Cerebellar cortex (tissue), 1 donor: ENCODE measurements around the gene ADORA1.

Source experiments
- DNase-seq: peaks from one replicate; pipeline ENCODE4 v3.0.0-alpha.2; 2015; ENCODE audit warnings: low spot score

Gene ADORA1

DNA sequence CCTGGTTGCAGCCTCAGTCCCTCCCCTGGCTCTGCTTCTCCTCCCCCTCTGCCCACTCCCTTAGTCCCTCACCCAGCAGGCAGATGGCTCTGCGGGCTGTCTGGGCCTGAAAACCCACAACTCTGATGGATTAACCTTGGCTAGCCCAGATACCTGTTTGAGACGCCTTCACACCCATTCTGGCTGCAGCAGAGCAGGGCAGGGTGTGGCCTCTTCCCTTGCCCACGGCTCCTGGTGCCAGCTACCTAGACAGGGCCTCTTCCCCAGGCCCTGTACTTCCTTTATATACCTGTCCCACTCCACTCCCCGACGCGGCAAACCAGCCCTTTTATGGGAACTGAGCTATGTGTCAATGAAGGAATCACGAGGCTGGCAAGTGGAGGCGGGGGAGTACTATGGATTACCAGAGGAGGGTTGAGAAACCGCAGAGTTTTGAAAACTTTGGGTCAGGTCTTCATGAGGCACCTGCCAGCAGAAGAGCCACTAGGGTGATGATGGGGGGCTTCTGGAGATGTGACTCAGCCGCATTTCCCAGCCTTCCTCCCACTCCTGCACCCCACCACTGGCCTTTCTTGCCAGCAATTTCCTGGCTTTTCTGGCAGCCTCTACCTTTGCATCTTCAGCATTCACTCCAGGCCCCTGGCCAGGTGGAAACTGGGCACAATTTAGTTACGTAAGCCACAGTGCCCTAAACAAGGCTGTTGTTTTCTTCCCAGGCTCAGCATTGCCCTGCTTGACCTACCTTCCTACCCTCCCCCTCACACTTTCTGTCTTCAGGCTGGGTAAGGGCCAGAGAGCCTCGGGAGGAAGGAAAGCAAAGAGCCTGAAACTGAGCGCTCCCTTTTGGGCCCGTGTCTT, 59.1 kb downstream of the ADORA1 start, which contains the start of gene CHI3L1:
Gene CHI3L1, minus strand, starts transcription at position 259 of the 858 bp plus-strand sequence. Its CDS starts 81 bp downstream, at position 178.
- peak; percentile 91 for DNase-seq

DNA sequence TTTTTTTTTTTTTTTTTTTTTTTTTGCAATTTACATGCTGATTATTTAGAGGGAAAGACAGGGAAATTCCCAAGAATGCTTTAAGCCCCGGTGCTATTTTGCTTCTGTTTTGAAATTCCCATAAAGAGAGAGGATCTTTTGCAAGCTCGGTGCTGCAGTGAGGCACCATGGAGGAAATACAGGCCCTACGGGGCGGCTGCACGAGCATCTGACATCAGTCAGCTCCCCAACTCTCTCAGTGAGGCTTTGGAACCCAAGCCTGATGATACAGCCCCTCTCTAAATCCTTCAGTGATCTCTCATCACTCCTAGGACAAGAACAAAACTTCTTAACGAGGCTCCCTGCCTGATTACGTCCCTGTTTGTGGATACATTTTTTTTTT, 59.8 kb downstream of the ADORA1 start:
- peak; percentile 42 for DNase-seq

DNA sequence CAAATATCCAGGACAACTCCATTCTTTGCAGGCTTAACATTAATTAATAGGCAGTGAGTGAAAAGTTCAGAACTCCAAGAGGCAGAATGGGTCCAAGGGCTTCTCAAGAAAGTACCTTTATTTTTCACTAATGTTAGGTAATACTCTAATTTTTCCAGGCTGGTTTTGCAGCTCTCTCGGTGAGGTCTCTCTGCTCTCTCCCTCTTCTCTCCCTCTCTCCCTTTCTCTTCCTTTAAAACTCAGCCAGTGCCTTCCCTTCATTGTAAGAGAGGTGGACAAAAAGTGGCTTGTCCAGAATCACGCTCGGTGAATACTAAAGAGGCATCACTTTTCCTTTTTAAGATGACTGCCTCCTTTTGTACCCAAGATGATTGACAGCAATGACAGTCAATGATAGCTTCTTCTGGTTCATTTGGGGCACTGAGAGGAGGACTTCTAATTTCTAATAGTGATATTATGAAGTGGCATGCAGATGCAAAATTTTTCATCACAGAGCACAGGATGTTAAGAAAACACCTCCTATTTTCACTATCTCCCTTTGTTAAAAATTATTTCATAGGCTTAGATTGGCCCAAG, 60.3 kb downstream of the ADORA1 start:
- DNase-seq = no peak

DNA sequence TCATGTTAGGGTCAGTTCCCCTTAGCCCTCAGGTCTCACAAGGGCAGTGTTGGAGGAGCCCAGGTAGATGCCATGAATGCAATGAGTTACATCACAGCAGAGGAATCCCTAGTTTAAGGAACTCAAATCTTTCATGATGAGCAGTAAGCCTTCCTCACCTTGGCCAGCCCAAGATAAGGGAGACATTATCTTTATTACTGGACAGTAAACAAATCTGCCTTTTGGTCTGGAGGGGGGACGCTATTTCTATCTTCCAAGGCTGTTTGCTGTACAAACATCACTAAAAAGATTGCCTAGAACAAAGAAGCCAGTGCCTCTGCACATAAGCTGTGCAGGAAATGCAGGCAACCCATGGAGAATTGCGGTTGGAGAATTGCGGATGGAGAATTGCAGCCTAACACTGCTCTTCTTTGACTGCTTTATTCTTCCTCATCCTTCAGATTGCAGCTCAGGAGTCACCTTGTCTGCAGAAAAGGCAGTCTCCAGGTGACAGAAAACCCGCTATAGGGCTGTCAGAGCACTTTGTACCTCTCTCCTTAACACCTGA, 61.2 kb downstream of the ADORA1 start:
- DNase-seq = no peak

DNA sequence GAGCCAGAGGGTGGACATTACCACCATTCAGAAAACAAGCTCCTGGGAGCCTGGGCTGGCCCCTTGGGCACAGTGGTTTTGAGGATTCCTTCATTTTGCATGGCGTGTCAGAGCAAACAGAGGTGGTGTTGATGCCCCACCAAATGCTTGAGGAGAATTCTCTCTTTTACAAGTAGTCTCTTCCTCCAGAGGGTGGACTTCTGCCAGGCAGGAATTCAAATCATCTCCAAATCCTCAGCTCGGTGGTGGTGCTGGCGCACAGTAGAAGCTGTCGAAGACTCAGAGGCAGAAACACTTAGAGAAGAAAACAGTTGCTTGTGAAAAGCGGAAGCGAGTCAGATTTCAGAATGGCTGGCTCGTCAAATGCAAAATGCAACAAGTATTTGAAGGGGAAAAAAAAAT, 62.4 kb downstream of the ADORA1 start:
- DNase-seq = no peak

DNA sequence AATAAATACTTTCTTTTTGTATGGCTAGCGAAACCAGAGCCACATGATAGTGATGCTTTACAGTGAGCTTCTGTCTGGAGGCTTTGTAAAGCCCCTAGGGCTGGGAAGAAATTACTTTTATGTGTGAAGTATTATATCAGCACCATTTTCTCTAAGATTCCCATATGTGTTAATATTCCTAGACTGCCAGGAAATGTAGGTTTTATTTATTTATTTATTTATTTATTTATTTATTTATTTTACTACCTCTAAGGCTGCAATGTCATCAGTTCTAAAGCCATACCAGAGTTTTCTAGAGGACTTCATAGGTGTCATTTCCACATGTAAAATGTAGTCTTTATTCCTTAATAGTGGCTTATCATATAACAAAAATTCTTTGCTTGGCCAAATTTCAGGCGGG, 63.4 kb downstream of the ADORA1 start:
- no peak for DNase-seq

DNA sequence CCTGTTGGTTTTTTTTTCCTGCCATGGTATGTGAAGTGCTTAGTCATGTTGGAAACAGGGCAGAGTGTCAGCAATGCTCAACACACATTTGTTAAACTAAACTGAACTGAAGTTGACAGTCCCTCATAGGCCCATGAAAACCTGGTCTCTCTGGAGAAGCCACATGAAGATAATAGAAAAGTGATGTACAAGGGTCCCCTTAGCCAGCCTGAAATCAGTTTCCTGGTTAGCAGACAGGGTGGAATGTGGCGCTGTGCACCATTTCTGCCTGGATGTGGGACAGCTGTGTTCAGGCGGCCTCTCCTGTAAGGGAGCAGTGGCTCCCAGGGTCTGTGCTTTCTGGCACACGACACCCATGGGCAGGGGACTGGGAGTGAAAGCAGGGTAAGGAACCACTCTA, 68.8 kb downstream of the ADORA1 start:
- no peak for DNase-seq

DNA sequence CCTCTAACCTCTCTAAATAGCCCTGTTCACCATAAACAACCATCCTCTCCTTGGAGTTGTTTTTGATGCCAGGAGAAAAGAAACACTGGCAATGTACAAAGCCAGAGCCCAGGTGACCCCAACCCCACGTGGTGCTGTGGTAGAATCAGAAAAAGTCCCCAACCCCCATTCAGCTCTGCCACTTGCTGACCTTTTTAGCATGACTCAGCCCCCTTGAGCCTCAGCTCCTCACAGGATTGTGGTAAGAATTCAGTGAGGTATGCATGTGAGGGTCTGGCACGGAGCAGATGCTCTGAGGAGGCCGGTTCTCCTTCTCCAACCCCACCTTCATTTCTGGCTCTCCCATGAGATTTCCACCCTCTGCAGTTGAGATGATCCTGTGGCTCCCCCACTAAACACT, 70.1 kb downstream of the ADORA1 start:
- DNase-seq = no peak

DNA sequence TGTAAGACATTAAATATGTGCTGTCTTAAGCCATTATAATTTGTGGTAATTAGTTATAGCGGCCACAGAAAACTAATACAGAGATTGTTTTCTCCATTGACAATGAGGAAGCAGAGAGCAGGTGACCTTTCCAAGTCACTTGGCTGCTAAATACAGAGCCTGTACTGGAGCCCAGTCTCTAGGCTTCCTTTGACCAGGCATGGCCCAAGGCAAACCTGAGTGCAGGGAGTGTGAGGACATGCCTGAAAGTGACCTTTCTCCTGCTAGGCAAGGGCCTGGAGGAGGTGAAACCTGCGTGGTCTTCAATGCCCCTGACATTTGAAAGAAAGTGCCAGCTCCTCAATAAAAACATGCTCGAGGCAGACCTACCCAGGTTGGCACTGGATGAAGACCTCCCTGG, 71.5 kb downstream of the ADORA1 start:
- DNase-seq = no peak

DNA sequence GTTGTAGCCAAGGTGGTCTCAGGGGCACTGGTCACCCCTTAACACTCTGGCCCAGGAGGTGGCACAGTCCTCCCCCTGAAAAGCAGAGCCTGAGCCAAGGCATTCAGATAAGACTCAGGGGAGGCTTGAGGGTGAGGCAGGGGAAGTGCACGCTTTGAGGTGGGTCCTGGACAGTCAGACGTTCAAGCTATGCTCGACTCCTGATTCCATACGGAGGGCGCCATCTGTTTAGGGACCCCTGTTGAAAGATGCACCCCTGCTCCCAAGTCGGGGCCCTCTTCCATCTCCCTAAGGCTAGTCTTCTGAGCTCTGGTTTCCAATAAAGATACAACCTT, 71.9 kb downstream of the ADORA1 start:
- DNase-seq = no peak

DNA sequence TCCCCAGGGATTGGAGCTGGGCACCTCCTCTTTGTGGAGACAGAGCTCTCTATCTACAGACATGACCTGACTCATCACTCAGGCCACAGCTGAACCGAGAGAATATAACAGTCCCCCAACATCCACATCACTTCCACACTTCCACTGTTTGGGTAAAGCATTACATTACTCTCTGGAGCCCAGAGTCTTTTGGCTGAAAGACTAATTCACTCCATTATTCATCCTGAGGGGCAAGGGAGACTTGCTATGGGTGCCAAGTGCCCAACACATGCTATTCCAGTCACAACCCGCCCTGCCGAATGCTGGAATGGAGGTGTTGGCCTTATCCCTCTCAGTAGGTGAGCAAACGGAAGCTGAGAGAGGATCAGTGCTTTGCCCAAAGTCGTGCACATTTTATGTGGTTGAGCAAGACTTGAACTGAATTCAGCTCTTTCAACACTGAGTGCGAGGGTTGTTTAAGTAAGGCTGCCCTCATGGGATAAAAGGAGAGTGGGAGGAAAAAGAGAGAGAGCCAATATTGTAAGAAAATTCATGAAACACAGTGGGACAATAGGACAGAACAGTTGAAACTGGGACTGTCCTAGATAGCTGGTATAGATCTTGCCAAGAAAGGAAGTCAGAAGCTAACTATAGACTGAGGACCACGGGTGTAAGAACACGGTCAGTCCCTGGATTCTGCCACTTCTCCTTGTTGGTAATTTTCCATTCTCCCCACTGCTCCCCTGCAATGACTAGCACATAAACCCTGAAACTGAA, 72.5 kb downstream of the ADORA1 start:
- peak; percentile 85 for DNase-seq

DNA sequence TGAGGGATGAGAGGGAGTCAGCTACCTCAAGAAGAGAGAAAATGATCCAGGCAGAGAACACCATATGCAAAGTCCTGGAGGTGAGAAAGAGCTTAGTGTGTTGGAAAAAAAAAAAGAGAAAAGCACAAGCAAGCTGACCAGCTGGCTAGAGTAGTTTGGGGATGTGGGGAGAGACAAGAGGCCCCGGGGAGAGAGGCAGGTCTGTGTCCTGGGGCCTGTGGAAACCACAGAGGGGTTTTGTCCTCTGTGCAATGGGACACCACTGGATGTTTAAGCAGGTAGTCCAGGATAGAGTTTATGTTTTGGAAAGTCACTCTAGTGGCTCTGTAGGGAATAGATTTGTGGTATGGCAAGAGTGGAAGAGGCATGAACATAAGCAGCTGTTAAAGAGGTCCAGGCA, 73.4 kb downstream of the ADORA1 start:
- DNase-seq = no peak

DNA sequence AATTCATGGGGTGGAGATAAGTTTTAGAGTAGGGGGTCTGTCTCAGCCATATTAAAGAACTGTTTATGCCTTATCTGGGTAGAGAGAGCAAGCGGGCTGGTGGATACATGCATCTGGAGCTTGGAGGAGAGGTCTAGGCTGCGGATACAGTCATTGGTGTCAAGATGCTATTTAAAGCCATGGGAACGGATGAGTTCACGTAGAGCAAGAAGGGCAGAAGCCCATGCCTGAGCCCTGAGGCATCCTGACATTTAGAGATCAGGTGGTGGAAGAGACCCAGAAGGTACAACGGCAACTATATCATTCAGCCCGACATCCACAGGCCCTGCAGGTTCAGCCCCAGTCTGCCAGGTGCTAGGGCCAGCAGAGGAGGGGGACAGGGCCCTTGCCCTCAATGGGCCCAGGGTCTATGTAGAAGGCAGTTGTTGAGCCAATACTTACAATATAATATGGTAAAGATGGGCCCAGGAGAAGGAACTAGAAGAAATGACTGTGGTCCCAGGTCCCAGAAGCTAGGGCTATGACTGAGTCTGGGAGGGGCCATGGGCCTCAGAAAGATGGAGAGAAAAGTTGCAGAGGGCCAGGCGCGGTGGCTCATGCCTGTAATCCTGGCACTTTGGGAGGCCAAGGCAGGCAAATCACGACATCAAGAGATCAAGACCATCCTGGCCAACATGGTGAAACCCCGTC, 74.1 kb downstream of the ADORA1 start:
- no peak for DNase-seq

DNA sequence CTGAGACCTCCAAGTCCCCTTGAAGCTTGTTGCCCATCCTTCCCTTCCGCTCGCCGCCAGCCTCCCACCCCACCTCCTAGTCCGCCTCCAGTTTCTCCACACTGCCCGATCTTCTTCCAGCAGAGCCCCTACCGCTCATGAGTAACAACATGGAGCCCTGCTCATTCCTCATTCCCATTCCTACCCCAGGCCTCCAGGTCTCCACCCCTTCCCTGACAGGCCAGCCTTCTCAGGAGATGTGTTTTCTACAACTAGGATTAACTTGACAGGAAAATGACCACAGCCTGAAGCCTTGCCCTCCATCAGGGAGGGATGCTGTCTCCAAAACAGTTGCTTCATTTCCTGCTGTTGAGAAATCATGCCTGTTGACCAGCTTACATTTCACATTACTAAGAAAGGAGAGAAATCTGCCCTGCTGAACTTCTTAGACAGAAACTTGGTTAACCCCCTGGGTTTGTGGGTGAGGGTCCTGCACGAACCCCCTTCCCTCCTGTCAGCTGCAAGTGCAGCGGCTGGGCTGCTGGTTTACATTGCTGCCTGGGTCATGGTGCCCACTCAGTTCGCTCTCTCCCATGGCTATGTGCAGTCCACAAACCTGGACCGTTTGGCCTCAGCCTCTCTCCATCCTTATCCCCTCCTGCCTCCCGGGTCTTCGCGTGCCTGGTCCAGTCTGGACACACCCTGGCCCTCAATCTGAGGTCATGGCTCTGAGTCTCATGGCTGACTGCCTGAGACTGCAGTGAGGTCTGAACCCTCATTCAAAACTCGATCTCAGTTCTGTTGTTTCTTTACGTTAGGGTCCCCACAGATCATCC, 75.1 kb downstream of the ADORA1 start:
- no peak for DNase-seq

DNA sequence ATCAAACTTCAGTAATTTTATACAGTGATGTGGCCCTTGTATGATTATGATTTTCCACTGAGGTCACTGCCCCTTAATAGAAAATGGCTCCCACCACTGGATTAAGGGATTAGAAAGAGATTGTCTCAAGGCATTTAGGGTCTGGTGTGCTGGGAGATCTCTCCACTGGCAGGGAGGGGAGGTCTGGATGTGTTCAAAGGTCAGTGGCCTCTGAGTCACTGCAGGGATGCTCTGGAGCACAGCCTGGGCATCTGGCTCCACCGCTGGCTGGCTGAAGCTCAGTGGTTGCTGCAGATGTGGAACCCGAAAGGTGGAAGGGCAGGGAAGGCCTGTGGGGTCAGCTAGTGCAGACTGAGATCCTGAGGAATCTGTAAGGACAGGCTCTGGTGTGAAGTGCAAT, 77.2 kb downstream of the ADORA1 start:
- no peak for DNase-seq

DNA sequence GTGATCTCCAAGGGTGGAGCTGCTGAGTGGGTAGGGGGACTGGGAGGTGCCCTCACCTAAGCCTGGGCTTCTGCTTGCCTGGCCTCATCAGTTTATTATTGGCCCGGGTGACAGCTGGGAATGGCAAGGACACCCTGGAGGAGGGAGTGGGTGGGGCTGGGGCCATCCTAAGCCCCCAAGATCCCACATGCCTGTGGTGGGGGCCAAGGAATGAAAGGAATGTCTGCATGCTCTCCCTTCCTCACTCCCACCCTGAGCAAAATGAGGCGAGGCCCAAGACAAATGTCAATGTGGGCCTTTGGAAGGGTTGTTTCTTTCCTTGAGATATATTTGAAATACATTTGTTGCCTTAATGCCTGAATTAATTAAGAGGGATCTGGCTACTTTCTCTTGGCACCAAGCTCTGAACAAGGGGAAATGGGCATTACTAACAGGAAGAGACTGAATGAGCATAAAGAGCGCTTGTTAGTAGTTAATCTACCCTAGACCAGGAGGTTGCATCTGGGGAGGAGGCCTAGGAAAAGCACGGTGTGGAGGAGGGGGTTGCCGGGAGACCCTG, 78.7 kb downstream of the ADORA1 start:
- DNase-seq = no peak

DNA sequence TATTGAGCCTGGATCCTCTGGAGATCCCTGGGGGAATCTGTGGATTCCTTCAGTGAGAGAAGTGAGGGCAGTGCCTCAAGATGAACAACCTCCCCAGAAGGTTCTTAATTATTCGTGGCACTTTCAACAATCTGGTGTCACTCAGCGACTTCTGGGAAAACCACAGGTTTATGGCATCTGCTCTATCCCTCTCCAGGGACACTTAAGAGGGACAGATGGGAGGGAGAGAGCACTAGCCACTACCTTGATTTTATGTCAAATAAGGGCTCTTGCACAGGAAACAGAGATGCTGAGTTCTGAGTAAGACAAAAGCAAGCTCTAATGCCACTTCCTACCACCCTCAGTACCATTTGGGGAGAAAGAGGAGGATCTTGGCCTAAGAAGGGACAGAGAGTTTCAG, 80.2 kb downstream of the ADORA1 start:
- DNase-seq = peak; percentile 38

DNA sequence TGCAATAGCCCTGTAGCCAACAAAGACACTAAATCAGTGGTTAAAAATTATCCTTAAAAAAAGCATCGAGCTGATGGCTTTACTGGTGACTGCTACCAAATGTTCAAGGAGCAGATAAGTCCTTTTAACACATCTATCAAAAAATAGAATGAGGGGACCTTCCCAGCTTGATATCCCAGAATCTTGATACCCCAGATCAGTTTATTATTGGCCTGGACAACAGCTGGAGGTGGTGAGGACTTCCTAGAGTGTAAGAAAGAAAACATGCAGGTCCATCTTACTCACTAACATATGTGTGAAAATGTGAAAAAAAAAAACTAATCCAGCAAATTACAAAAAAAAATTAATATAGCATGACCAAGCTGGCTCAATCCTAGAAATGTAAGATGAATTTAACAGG, 80.7 kb downstream of the ADORA1 start:
- no peak for DNase-seq

DNA sequence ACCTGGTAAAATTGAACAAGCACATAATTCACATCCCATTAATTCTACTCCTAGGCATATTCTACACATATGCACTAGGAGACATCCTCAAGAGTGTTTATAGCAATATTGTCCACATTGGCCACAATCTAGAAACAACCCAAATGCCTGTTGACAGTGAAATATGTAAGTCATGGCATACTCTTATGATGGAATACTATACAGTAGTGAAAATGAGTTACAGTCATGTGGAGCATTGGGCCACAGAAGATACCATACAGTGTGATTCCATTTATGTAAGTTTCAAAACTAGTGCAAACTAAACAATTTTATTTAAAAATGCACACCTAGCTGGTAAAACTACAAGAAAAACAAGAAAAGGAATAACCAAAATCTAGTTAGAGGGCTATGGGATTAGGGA, 82.8 kb downstream of the ADORA1 start:
- DNase-seq = no peak

DNA sequence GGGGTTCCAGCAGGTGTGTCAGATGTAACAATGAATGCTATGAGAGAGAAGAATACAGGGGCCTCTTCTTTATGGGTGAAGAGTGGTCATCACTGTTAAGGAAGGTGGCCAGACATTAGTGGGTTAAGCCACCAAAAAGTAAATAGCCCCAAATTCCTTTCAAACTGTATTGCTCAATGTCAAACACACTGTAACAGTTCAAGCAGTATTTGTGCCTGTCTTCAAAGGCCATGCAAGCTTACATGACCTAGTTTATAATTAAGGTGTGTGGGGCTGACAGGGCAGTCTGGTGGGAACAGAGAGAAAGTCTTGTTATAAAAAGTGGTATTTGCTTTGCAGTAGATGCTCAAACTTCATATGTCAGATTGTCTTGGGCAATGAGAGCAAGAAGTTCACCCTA, 83.5 kb downstream of the ADORA1 start:
- DNase-seq = no peak

DNA sequence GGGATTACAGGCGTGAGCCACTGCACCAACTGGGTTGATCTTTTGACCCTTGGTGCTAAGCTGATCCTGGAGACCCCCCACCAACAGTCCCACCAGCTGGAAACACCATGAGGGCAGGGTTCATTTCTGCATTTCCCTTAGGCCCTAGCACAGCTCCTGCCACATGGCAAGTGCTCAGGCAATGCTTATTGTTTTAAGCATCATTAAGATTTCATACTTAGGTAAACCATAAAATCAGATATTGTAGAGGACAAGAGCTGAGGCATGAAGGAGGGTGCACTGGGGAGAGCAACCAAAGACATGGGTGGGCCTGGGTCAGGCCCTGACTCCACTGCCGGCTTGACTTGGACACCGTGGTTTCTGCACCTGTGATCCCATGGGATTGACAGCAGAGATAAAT, 84.3 kb downstream of the ADORA1 start:
- no peak for DNase-seq
